CD4-positive, alpha-beta T cell treated with Interleukin-10 for 1 hour (primary cell): ENCODE results near the gene VEPH1.
"Not testable (repeated sequence)": the region's sequence is repeated elsewhere in the genome, so short reads cannot be mapped to it uniquely, and the experiment has no call there.

ENCODE experiments used
- DNase-seq: peaks from one replicate; pipeline ENCODE4 v3.0.0-alpha.2; 2020

VEPH1 gene

GRCh38 chr3:157336252-157337009 lies 166.8 kb downstream of the VEPH1 start:
- no peak for DNase-seq

GRCh38 chr3:157335233-157336076 lies 167.8 kb downstream of the VEPH1 start:
- DNase-seq: no peak

GRCh38 chr3:157333551-157333991 lies 169.6 kb downstream of the VEPH1 start:
- no peak for DNase-seq

- no peak for DNase-seq
Observed at GRCh38 chr3:157330206-157330605, 173.0 kb downstream of the VEPH1 start.

GRCh38 chr3:157329551-157329950 lies 173.7 kb downstream of the VEPH1 start:
- no peak for DNase-seq

GRCh38 chr3:157327837-157328236 lies 175.4 kb downstream of the VEPH1 start:
- DNase-seq: no peak

GRCh38 chr3:157327018-157327417 lies 176.2 kb downstream of the VEPH1 start:
- DNase-seq: no peak

- DNase-seq: not testable (repeated sequence)
Observed at GRCh38 chr3:157324869-157325268, 178.3 kb downstream of the VEPH1 start.

GRCh38 chr3:157323360-157323759 lies 179.9 kb downstream of the VEPH1 start:
- no peak for DNase-seq

GRCh38 chr3:157319672-157320071 lies 183.5 kb downstream of the VEPH1 start:
- no peak for DNase-seq

- no peak for DNase-seq
Observed at GRCh38 chr3:157318639-157319288, 184.5 kb downstream of the VEPH1 start.

- DNase-seq: no peak
Observed at GRCh38 chr3:157317895-157318294, 185.3 kb downstream of the VEPH1 start.

- no peak for DNase-seq
Observed at GRCh38 chr3:157313186-157313585, 190.0 kb downstream of the VEPH1 start.

GRCh38 chr3:157312376-157312745 lies 190.9 kb downstream of the VEPH1 start:
- no peak for DNase-seq

GRCh38 chr3:157311633-157312375 lies 191.4 kb downstream of the VEPH1 start:
- no peak for DNase-seq

- DNase-seq: no peak
Observed at GRCh38 chr3:157310329-157311052, 192.7 kb downstream of the VEPH1 start.

- DNase-seq: no peak
Observed at GRCh38 chr3:157306502-157306901, 196.7 kb downstream of the VEPH1 start.

GRCh38 chr3:157305392-157305791 lies 197.8 kb downstream of the VEPH1 start:
- no peak for DNase-seq

GRCh38 chr3:157301755-157302154 lies 201.5 kb downstream of the VEPH1 start:
- DNase-seq: no peak

- no peak for DNase-seq
Observed at GRCh38 chr3:157300981-157301663, 202.1 kb downstream of the VEPH1 start.

GRCh38 chr3:157300094-157300493 lies 203.1 kb downstream of the VEPH1 start:
- DNase-seq: no peak
